Endothelial cell of umbilical vein (primary cell): ENCODE measurements around the gene LAMA4.

ENCODE experiments used
- EZH2 ChIP-seq: IDR thresholded peaks from 2 replicates; pipeline ENCODE4 v1.6.1; 2012; ENCODE audit warnings: borderline replicate concordance, low read depth, mild to moderate bottlenecking, moderate library complexity, low read length, inconsistent platforms; ENCODE audit not compliant: severe bottlenecking
- POLR2A ChIP-seq: IDR thresholded peaks from 2 replicates; pipeline ENCODE4 v1.6.1; 2012; ENCODE audit warnings: low read depth, mild to moderate bottlenecking, control low read depth, low read length
- TF ChIP-seq, protein P1 (sequence below), 2 donors: IDR thresholded peaks; 1 replicate in 1 of 2; 2 replicates in 1 of 2; pipeline ENCODE4 v1.5.1; 2011; ENCODE audit warnings: low read length in 2 of 2, mild to moderate bottlenecking in 2 of 2, moderate library complexity in 2 of 2, control low read depth in 1 of 2, inconsistent platforms in 1 of 2, low read depth in 1 of 2; ENCODE audit not compliant: insufficient read depth in 1 of 2; ENCODE audit errors: extremely low read depth in 1 of 2
- TF ChIP-seq, protein P2 (sequence below): IDR thresholded peaks from 2 replicates; pipeline ENCODE4 v1.6.1; 2011; ENCODE audit not compliant: insufficient read depth, insufficient read length

DNA sequence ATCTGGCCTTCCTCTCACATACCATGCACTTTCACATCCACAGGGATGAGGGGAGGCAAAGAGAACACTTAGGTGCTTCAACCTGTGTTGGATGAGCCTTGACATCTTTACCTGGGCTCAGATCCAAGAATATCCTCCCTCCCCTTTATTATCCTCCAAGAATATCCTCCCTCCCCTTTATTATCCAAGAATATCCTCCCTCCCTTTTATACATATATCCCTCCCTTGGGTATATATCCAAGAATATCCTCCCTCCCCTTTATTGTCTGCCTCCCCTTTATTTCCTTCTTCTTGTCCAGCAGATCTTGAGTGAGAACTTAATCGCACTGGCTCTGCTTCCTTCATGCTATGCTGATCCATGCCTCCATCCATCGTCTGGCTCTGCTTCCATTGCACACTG lies 30.3 kb downstream of the LAMA4 start:
- no peak for TF ChIP-seq EZH2
- TF ChIP-seq, protein P1, sequence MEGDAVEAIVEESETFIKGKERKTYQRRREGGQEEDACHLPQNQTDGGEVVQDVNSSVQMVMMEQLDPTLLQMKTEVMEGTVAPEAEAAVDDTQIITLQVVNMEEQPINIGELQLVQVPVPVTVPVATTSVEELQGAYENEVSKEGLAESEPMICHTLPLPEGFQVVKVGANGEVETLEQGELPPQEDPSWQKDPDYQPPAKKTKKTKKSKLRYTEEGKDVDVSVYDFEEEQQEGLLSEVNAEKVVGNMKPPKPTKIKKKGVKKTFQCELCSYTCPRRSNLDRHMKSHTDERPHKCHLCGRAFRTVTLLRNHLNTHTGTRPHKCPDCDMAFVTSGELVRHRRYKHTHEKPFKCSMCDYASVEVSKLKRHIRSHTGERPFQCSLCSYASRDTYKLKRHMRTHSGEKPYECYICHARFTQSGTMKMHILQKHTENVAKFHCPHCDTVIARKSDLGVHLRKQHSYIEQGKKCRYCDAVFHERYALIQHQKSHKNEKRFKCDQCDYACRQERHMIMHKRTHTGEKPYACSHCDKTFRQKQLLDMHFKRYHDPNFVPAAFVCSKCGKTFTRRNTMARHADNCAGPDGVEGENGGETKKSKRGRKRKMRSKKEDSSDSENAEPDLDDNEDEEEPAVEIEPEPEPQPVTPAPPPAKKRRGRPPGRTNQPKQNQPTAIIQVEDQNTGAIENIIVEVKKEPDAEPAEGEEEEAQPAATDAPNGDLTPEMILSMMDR (IDR thresholded peaks at IDR 0.05; ENCODE audit: extremely low read depth in 1 of 2, insufficient read depth in 1 of 2, low read depth in 1 of 2, low read length in 2 of 2) = no peak
- no peak for TF ChIP-seq POLR2A
- TF ChIP-seq, protein P2, sequence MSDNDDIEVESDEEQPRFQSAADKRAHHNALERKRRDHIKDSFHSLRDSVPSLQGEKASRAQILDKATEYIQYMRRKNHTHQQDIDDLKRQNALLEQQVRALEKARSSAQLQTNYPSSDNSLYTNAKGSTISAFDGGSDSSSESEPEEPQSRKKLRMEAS = no peak
